HuH-7 (cell line): ENCODE results near the gene SDHAF4.
"Not testable (repeated sequence)": the region's sequence is repeated elsewhere in the genome, so short reads cannot be mapped to it uniquely, and the experiment has no call there.

Source experiments
- DNase-seq: peaks from one replicate; pipeline ENCODE4 v3.0.0; 2011; ENCODE audit warnings: low spot score

Gene SDHAF4

DNA sequence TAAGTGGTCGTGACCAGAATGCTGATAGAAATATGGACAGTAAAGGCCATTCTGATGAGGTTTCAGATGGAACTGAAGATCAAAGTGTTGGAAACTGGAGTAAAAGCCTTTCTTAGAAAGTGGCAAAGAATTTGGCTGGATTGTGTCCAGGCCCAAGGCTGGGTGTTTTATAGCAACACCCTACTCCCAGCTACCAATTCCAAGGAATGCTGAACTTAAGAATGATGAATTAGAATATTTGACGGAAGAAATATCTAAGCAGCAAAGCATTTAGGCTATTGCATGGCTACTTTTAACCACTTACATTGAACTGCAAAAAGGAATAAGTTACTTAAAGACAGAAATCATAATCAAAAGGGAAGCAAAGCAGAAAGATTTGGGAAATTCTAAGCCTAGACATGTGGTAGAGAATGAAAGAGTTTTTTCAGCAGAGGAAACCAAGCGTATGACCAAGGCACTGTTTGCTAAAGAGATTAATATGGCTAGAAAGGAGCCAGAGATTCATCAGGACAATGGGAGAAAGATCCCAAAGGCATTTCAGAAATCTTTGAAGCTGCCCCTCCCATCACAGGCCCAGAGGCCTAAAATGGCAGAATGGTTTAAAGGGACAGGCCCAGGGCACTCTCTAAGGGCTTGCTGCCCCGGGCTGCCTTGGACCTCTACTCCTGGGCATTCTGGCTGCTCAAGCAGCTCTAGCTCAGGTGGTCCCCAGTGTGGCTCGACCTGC lies 25.8 kb downstream of the SDHAF4 start:
- DNase-seq = no peak

DNA sequence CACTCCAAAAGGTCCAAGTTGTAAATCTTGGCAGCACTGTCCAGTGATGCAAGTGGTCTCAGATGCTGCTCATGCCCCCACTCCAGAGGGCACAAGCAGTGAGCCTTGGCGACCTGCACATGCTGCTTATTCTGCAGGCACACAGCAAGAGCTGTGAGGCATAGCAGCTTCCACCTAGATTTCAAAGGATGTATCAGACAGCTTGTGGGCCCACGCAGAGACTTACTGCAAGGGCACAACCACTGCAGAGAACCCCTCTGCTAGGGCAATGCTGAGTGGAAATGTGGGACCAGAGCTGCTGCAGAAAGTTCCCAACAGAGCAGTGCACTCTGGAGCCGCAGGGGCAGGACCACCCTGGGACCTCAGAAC lies 26.4 kb downstream of the SDHAF4 start:
- DNase-seq = no peak

DNA sequence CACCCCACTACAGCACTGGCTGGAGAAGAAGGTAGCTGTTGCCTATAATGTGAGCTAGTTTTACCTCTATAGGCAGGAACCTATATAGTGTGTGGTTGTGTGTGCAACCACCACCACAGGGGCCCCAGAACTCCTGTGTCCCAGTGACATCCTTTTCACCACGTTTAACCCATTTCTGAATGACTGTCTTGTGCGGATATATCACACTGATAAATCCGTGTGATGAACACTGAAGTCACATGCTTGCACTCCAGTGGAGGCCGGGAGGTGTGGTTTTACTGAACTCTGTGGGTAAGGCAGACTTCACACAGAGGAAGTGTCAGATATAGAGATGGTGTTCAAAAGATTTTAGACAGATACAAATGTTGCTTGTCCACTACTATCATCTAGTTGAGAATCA lies 32.5 kb downstream of the SDHAF4 start:
- DNase-seq = no peak

DNA sequence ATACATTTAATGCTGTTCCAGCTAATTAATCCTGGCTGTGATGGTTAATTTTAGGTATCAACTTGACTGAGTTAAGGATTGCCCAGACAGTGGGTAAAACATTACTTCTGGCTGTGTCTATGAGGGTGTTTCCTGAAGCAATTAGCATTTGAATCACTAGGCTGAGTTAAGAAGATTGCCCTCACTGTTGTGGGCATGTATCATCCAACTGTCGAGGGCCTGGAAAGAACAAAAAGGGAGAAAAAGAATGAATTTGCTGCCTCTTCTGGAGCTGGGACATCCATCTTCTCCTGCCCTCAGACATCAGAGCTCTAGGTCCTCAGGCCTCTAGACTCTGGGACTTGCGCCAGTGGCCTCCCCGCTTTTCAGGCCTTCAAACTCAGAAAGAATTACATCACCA lies 34.3 kb downstream of the SDHAF4 start:
- DNase-seq = no peak

DNA sequence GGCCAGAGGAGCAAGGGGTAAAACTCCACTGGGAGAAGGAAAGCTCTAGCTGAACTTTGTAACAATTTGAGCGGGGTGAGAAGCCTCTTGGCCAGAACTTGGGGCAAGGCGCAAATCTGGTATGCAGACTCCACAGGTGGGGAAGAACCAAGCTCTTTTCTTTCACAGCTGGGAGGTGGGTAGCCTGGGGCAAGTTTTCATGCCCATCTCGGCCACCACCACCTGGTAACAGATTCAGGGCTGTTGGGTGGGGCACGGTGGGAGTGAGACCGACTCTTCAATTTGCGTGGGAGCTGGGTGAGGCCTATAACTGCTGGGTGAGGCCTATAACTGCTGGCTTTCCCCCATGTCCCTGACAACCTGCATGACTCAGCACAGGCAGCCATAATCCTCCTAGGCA lies 37.5 kb downstream of the SDHAF4 start:
- DNase-seq = no peak

DNA sequence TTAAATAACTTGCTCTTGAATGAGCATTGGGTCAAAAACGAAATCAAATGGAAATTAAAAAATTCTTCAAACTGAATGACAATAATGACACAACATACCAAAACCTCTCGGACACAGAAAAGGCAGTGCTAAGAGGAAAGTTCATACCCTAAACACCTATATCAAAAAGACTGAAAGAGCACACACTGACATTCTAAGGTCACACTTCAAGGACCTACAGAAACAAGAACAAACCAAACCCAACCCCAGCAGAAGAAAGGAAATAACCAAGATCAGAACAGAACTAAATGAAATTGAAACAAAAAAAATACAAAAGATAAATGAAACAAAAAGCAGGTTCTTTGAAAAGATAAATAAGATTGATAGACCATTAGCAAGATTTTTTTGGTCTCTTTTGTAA lies 40.6 kb downstream of the SDHAF4 start:
- not testable (repeated sequence) for DNase-seq

DNA sequence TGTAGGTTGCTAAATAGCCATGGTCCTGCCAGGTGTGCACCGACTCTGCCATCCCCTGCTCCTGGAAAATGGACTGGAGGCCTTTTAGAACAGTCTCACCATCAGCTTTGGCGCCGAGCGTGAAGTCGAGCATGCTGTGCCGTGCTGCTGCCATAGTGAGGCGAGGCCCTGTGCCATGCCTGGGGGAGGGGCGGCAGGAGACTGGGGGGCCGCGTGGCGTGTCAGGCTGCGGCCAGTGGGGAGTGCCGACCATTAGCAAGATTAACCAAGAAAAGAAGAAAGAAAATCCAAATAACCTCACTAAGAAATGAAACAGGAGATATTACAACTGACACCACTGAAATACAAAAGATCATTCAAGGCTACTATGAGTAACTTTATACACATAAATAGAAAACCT lies 42.5 kb downstream of the SDHAF4 start:
- DNase-seq = not testable (repeated sequence)

DNA sequence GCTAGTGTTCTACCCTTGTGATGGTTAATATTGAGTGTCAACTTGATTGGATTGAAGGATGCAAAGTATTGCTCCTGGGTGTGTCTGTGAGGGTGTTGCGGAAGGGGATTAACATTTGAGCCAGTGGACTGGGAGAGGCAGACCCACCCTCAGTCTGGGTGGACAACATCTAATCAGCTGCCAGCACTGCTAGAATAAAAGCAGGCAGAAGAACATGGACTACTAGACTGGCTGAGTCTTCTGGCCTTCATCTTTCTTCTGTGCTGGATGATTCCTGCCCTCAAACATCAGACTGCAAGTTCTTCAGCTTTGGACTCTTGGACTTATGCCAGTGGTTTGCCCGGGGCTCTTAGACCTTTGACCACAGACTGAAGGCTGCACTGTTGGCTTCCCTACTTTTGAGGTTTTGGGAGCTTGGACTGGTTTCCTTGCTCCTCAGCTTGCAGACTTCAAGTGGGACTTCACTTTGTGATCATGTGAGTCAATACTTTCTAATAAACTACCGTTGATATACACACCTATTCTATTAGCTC lies 50.1 kb downstream of the SDHAF4 start:
- no peak for DNase-seq

DNA sequence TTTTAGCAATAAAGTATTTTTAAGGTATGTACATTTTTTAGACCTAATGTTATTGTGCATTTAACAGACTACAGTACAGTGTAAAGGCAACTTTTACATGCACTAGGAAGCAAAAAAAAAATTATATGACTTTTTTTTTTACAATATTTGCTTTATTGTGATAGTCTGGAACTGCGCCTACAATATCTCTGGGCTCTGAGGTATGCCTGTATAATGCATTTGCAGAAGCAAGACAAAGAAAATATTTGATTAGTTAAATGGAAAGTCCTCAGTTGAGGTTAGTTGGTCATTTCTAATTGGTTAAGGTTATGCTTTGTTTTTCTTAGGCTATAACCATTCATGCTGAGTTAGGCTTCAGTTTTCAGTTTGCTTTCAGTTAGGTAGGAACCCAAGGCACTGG lies 54.0 kb downstream of the SDHAF4 start:
- DNase-seq = no peak

DNA sequence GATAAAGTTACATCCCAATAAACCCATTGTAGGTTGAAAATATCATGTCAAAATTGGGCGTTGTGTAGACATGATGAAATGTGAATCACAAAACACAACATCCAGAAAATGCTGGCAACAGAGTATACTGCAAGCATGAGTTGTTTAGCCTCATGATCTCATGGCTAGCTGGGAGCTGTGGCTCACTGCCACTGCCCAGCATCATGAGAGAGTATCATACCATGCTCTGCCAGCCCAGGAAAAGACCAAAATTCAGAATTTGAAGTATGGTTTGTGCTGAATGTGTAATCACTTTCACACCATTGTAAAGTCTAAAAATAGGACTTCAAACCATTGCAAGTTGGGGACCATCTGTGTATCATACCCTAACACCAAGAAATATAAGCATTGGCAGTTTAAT lies 55.7 kb downstream of the SDHAF4 start:
- no peak for DNase-seq

DNA sequence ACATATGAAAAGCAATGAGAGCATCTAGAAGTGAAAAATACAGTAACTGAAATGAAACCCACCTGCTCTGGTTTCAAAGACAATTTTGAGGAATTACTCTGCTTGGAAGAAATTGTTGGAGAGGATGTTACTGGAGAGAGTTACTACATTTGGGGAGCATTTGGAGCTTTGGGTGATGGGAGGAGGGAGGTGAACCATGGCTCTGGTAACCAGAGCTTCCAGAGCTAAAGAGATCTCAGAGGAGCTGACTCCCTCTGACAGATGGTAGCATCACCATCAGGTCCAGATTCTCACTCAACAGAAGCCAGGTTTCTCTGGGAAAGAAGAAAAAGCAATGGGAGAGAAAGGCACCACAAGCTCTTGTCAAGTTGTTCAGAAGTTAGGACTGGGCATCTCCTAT lies 58.7 kb downstream of the SDHAF4 start:
- no peak for DNase-seq

DNA sequence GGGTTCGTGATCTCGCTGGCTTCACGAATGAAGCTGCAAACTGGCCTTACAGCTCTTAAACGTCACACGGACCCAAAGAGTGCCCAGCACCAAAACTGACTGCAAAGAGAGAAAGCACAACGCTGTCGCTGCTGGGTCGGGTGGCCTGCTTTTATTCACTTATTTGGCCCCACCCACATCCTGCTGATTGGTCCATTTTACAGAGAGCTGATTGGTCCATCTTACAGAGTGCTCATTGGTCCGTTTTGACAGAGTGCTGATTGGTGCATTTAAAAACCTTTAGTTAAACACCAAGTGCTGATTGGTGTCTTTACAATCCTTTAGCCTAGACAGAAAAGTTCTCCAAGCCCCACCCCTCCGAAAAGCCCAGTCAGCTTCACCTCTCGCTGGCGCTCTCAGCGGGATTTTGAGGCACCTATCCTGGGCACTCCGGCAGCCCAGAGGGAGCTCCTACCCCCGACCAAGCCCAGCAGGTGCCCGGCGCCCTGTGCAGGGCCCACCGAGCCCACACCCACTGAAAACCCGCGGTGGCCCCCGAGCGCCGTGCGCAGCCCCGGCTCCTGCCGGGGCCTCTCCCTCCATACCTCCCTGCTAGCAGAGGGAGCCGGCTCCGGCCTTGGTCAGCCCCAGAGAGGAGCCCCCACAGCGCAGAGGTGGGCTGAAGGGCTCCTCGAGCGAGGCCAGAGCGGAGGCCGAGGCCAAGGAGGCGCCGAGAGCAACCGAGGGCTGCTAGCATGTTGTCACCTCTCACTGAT lies 60.9 kb downstream of the SDHAF4 start:
- no peak for DNase-seq

DNA sequence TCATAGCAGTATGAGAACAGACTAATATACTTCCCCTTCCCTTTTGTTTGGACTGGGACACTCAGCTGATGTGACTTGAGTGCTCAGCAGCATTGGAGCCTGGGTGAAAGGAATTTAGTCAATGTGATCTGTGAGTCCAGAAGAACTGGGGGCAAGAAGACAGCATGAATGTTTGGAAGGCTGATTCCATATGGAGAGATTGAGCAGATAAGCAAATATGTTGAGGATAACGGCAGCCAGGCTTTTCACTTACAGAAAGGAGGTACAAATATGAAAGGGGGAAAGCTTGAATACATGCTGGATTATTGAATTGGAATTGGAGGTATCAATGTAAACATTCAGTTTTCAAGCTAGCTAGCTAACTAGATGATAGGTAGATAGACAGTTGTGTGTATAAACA lies 63.2 kb downstream of the SDHAF4 start:
- no peak for DNase-seq

DNA sequence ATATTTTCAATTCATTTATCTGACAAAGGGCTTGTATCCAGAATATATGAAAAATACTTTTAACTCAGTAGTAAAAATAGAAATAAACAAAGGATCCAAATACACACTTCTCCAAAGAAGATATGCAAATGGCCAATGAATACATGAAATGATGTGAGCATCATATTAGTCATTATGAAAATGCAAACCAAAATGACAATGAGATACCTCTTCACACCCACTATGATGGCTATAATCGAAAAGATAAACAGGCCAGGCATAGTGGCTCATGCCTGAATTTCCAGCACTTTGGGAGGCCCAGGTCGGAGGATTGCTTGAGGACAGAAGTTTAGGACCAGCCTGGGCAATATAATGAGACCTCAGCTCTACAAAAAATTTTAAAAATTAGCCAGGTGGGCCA lies 67.1 kb downstream of the SDHAF4 start:
- DNase-seq = no peak

DNA sequence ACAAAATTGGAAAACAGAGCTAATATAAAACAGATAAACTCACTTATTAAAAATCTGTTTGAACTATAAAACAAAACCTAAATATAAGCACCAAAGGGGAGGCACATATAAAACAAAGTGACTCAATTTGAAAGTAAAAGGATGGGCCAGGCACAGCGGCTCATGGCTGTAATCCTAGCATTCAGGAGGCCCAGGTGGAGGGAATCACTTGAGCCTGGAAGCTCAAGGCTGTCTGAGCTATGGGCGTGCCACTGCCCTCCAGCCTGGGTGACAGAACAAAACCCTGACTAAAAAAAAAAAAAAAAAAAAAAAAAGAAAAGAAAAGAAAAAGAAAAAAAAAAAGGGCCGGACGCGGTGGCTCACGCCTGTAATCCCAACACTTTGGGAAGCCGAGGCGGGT lies 69.9 kb downstream of the SDHAF4 start:
- no peak for DNase-seq

DNA sequence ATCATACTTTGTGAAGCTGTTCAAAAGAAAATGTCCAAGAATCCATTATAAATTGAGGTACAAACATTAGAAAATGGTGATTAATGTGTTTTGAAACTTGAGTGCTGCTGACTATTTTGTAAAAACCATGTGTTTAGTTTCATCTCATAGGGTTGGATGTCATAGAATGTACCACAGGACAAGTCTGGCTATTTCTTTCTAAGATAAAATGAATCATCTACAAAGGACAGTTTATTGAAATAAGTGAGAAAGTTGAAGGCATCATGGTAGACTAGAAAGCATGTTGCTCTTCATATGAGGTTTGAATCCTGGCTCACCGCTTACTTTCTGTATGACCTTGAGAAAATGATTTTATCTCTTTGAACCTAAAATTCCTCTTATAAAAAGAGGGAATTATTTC lies 71.7 kb downstream of the SDHAF4 start:
- no peak for DNase-seq
